Stimulated activated CD8-positive, alpha-beta memory T cell treated with anti-CD3 and anti-CD28 coated beads, Interleukin-15, amount 100 ng/mL, for 24 hours (primary cell): ENCODE measurements around the gene CPSF4L.

Source experiments
- DNase-seq: peaks from one replicate; pipeline ENCODE4 v3.0.0-alpha.2; 2020; ENCODE audit warnings: low read depth

CPSF4L gene

DNA sequence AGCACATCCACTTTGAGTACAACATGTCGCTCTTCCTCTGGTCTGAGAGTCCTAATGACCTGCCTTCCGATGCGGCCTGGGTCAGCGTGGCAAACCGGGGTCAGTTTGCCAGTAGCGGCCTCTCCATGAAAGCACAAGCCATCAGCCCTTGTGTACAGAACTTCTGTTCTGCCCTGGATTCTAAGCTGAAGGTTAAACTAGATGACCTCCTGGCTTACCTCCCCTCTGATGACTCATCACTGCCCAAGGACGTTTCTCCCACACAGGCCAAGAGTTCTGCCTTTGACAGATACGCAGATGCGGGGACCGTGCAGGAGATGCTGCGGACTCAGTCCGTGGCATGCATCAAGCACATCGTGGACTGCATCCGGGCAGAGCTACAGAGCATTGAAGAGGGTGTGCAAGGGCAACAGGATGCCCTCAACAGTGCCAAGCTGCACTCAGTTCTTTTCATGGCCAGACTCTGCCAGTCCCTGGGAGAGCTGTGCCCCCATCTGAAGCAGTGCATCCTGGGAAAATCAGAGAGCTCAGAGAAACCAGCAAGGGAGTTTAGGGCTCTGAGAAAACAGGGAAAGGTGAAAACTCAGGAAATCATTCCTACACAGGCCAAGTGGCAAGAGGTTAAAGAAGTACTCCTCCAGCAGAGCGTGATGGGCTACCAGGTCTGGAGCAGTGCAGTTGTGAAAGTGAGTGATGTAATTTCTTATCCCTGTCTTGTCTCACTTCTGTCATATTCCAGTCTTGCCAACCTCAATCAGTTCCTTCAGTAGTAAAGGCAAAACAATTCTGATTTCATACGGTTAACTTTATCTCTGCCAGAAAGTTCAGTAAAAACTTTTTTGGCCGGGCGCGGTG lies 60.2 kb downstream of the CPSF4L start:
- no peak for DNase-seq

DNA sequence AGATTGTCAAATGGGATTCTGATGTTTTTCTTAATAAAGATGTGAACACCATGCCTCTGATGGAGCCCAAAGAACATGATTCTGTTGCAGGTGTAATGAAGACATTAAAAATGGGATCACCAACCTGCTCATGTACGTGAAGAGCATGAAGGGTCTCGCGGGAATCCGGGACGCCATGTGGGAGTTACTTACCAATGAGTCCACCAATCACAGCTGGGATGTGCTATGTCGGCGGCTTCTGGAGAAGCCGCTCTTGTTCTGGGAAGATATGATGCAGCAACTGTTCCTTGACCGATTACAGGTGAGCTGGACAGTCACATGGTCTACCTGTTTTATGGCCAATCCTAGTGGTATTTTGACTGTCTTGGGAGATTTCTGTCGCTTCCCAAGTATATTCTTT lies 61.2 kb downstream of the CPSF4L start:
- no peak for DNase-seq

GRCh38 chr17:73199751-73200317 lies 61.8 kb downstream of the CPSF4L start:
- no peak for DNase-seq

DNA sequence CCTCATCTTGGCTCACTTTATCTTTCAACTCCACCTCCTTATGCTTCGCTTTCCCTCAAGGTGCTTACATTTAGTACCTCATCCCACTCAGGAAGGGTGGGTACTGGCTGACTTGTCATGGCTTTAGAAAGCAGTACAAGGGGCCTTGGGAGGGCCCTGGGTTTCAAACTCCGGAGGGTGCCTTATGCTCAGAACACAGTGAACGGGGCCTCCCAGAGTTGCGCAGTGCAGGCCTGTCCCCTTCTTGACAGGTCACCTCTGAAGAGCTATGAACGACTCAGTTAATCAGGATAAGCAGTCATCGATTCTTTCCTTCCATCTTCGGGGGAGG lies 62.8 kb downstream of the CPSF4L start:
- no peak for DNase-seq
